ENCODE data around the gene TFAP2E. TPM values are rescaled to one million over a fixed set of nuclear protein-coding genes. Genes with fewer than 3 reads are reported as not detected.

The TFAP2E gene
- total RNA-seq, 1 experiment from 2014 or later = 6.1 TPM

- TF ChIP-seq YY1 (IDR thresholded peaks at IDR 0.05; ENCODE audit: extremely low read depth, insufficient replicate concordance, low read depth, low read length) = no peak
- TF ChIP-seq ZFX (IDR thresholded peaks at IDR 0.05) = no peak
- TF ChIP-seq EZH2 (IDR thresholded peaks at IDR 0.05) = no peak
- no peak for TF ChIP-seq REST (IDR thresholded peaks at IDR 0.05; ENCODE audit: low read depth)
These were observed 55.9 kb downstream of the TFAP2E start (continued) for GRCh38 chr1:35629051-35629450.

GRCh38 chr1:35631396-35631795, 58.3 kb downstream of the TFAP2E start:
- no peaks in the 10 kb centered on the region for H3K4me1 ChIP-seq (ENCODE audit: control insufficient read depth in 1 of 2, insufficient read depth in 2 of 2, low read length in 2 of 2)
- no peak overlapping the region for H3K27ac ChIP-seq (ENCODE audit: low read depth, low read length)
- ChIA-PET CTCF (no interaction called here), RAD21 (ENCODE audit: low non-redundant PET in 1 of 2, low total read pairs in 2 of 2, uncharacterized antibody in 2 of 2, unreplicated experiment in 2 of 2) (no interaction called here), POLR2A (no interaction called here)
- peaks cover 4% of the 10 kb centered on the region; the same call in 1 of the 2 replicates for H4K20me1 ChIP-seq (ENCODE audit: insufficient read depth)
- BruUV-seq (replicated peaks) = no TSS peak
- no peak overlapping the region for H3K9ac ChIP-seq (ENCODE audit: low read length)
- no peak overlapping the region for H3K4me2 ChIP-seq (ENCODE audit: low read length)
- no peaks in the 10 kb centered on the region for H3K27me3 ChIP-seq (ENCODE audit: insufficient read depth, low read length)
- no peak overlapping the region for H2AFZ ChIP-seq (ENCODE audit: low read depth, low read length, poor library complexity, severe bottlenecking)
- H3K4me3 ChIP-seq (replicated peaks in 1 of 2; ENCODE audit: low read depth in 1 of 2, low read length in 2 of 2) = no peak overlapping the region
- intact Hi-C loops (cut with micrococcal nuclease) = no loop called here
- peaks cover 97% of the 10 kb centered on the region for H3K79me2 ChIP-seq (ENCODE audit: insufficient read depth, low read length)
- H3K36me3 ChIP-seq (ENCODE audit: control insufficient read depth in 1 of 2, insufficient read depth in 2 of 2, low read length in 2 of 2) = peaks cover 62 to 72% of the 10 kb centered on the region in 2 experiments
- H3K9me2 ChIP-seq (ENCODE audit: insufficient read depth) = no peaks in the 10 kb centered on the region
- DNase-seq (ENCODE audit: low read depth, low spot score) (no peak), ATAC-seq (no peak)
- no peaks in the 10 kb centered on the region for H3K9me3 ChIP-seq (ENCODE audit: control insufficient read depth in 1 of 2, insufficient read depth in 1 of 2, low read depth in 1 of 2, low read length in 2 of 2)
- TF ChIP-seq EZH2 (IDR thresholded peaks at IDR 0.05) (no peak), YY1 (IDR thresholded peaks at IDR 0.05; ENCODE audit: extremely low read depth, insufficient replicate concordance, low read depth, low read length) (no peak), JUND (IDR thresholded peaks at IDR 0.05) (no peak), CTCF (IDR thresholded peaks at IDR 0.05 in 2 of 3, conservative IDR thresholded peaks at IDR 0.05 in 1 of 3; ENCODE audit: borderline replicate concordance in 1 of 3, insufficient read depth in 1 of 3, low read depth in 2 of 3, low read length in 2 of 3) (no peak)

Measured in HCT116 (cell line).